A549 (cell line): ENCODE data around the gene CRB2. TPM values are rescaled to one million over a fixed set of nuclear protein-coding genes. Genes with fewer than 3 reads are reported as not detected.

Experiments
- ATAC-seq, 2 experiments: fragments of 200-7000 bp in 1 of 2; fragments of >200 bp in 1 of 2; cut with Nextera tagmentation in 1 of 2; cut with Tn5 transposase in 1 of 2; 3 replicates each; pipeline versions ENCODE4 v1.8.0 to v1.9.1; 2018 to 2020; ENCODE audit warnings: mild to moderate bottlenecking in 1 of 2, moderate library complexity in 1 of 2
- CTCF ChIA-PET: fragments of 300-600 bp; sonication (Branson Sonifier 250); formaldehyde crosslinking; extraction: SDS; loops from one replicate; lab custom pipeline; 2021; ENCODE audit warnings: antibody characterized with exemption, inconsistent platforms; lab: Yijun Ruan, JAX
- POLR2A ChIA-PET: fragments of 350-600 bp; formaldehyde crosslinking; extraction: SDS; loops from one replicate; lab custom pipeline; 2021; ENCODE audit warnings: antibody characterized with exemption, inconsistent platforms; lab: Yijun Ruan, JAX
- DNase-seq, 2 experiments: peaks; one replicate each; pipeline versions ENCODE4 v3.0.0 to v3.0.0-alpha.2; 2011 to 2016; ENCODE audit warnings: low read depth in 1 of 2, low spot score in 1 of 2
- FAIRE-seq: peaks from 2 replicates; lab custom pipeline; 2011; peaks lifted over from hg19 to GRCh38; lab: Jason Lieb, UNC
- H3K27ac ChIP-seq, 2 experiments: fragments of >200 bp; sonication (Bioruptor Twin); formaldehyde crosslinking; 3 replicates each; pipeline ENCODE4 v1.5.1; 2016 to 2017
- H3K4me1 ChIP-seq: fragments of >200 bp; sonication (Bioruptor Twin); formaldehyde crosslinking; 3 replicates; pipeline ENCODE4 v1.6.1; 2016
- H3K4me2 ChIP-seq: fragments of >200 bp; sonication (Bioruptor Twin); formaldehyde crosslinking; 3 replicates; pipeline ENCODE4 v1.6.1; 2016
- H3K4me3 ChIP-seq: fragments of >200 bp; sonication (Bioruptor Twin); formaldehyde crosslinking; 3 replicates; pipeline ENCODE4 v1.5.1; 2016
- H3K9me3 ChIP-seq: fragments of >200 bp; sonication (Bioruptor Twin); formaldehyde crosslinking; 3 replicates; pipeline ENCODE4 v1.6.1; 2016
- CHD2 ChIP-seq: fragments of 150-350 bp; IDR thresholded peaks from 2 replicates; pipeline ENCODE4 v1.6.1; 2014; ENCODE audit warnings: low read length; ENCODE audit not compliant: partially characterized antibody
- CHD4 ChIP-seq: fragments of 200-600 bp; sonication (generic); IDR thresholded peaks from 2 replicates; pipeline ENCODE4 v1.6.1; 2016; ENCODE audit warnings: antibody characterized with exemption, mild to moderate bottlenecking, borderline replicate concordance
- EHF ChIP-seq: fragments of 250-450 bp; sonication (Bioruptor Pico); IDR thresholded peaks from 2 replicates; pipeline ENCODE4 v1.5.0; 2020; ENCODE audit warnings: mild to moderate bottlenecking
- EHMT2 ChIP-seq: fragments of 200-600 bp; sonication (generic); IDR thresholded peaks from 2 replicates; pipeline ENCODE4 v1.6.1; 2016; ENCODE audit warnings: antibody characterized with exemption, low read depth, mild to moderate bottlenecking, moderate library complexity
- EP300 ChIP-seq, 2 experiments: fragments of >200 bp; sonication (Bioruptor Twin); formaldehyde crosslinking; IDR thresholded peaks; 2 replicates in 1 of 2; 3 replicates in 1 of 2; pipeline ENCODE4 v1.6.1; 2016 to 2017
- FOSB ChIP-seq: fragments of 250-450 bp; sonication (Bioruptor Pico); IDR thresholded peaks from 2 replicates; pipeline ENCODE4 v1.5.0; 2020; ENCODE audit warnings: mild to moderate bottlenecking, moderate library complexity
- FOSL2 ChIP-seq, 2 experiments: fragments of 450-650 bp in 1 of 2; fragments of >200 bp in 1 of 2; sonication (Bioruptor Twin) in 1 of 2; formaldehyde crosslinking; IDR thresholded peaks; 2 replicates each; pipeline versions ENCODE4 v1.5.0 to v1.6.1; 2016 to 2020; ENCODE audit warnings: mild to moderate bottlenecking in 1 of 2, moderate library complexity in 1 of 2
- GATA3 ChIP-seq: IDR thresholded peaks from 2 replicates; pipeline ENCODE4 v1.6.1; 2012; ENCODE audit warnings: borderline replicate concordance
- HOXB13 ChIP-seq: fragments of 250-450 bp; sonication (Bioruptor Pico); IDR thresholded peaks from 2 replicates; pipeline ENCODE4 v1.5.0; 2020; ENCODE audit warnings: low read depth, mild to moderate bottlenecking, moderate library complexity
- KDM1A ChIP-seq: fragments of 200-600 bp; sonication (generic); IDR thresholded peaks from 2 replicates; pipeline ENCODE4 v1.6.1; 2016; ENCODE audit warnings: low read depth, mild to moderate bottlenecking
- MAFK ChIP-seq: fragments of 450-650 bp; IDR thresholded peaks from 2 replicates; pipeline ENCODE4 v1.6.1; 2014; ENCODE audit not compliant: partially characterized antibody
- MYC ChIP-seq: IDR thresholded peaks from 2 replicates; pipeline ENCODE4 v1.6.1; 2012; ENCODE audit warnings: mild to moderate bottlenecking, inconsistent platforms, low read length, improper control_type of control experiment, borderline replicate concordance
- NPAS2 ChIP-seq: fragments of 250-450 bp; sonication (Bioruptor Pico); IDR thresholded peaks from 2 replicates; pipeline ENCODE4 v1.8.0; 2022; ENCODE audit warnings: mild to moderate bottlenecking, moderate library complexity, borderline replicate concordance
- NR3C1 ChIP-seq: fragments of >200 bp; sonication (Bioruptor Twin); formaldehyde crosslinking; IDR thresholded peaks from 3 replicates; pipeline ENCODE4 v1.6.1; 2017
- SMC3 ChIP-seq: fragments of >200 bp; sonication (Bioruptor Twin); formaldehyde crosslinking; IDR thresholded peaks from 3 replicates; pipeline ENCODE4 v1.6.1; 2018; ENCODE audit warnings: inconsistent platforms
- SREBF2 ChIP-seq: fragments of 450-650 bp; IDR thresholded peaks from 2 replicates; pipeline ENCODE4 v1.6.1; 2014; ENCODE audit warnings: mild to moderate bottlenecking, moderate library complexity
- TFCP2L1 ChIP-seq: fragments of 250-450 bp; sonication (Bioruptor Pico); IDR thresholded peaks from 2 replicates; pipeline ENCODE4 v1.5.0; 2021; ENCODE audit warnings: mild to moderate bottlenecking
- TP53 ChIP-seq: fragments of 250-450 bp; sonication (Bioruptor Pico); IDR thresholded peaks from 2 replicates; pipeline ENCODE4 v1.5.0; 2021; ENCODE audit warnings: mild to moderate bottlenecking, moderate library complexity
- USF2 ChIP-seq: fragments of 450-650 bp; IDR thresholded peaks from 2 replicates; pipeline ENCODE4 v1.6.1; 2014; ENCODE audit warnings: antibody characterized with exemption
- ZC3H11A ChIP-seq: fragments of 450-650 bp; IDR thresholded peaks from 2 replicates; pipeline ENCODE4 v1.6.1; 2014; ENCODE audit warnings: antibody characterized with exemption, mild to moderate bottlenecking
- ZNF302 ChIP-seq: fragments of 250-450 bp; sonication (Bioruptor Pico); IDR thresholded peaks from 2 replicates; pipeline ENCODE4 v1.9.0; 2021; ENCODE audit warnings: inconsistent platforms, mild to moderate bottlenecking, moderate library complexity
- ZSCAN20 ChIP-seq: fragments of 250-450 bp; sonication (Bioruptor Pico); IDR thresholded peaks from 2 replicates; pipeline ENCODE4 v1.8.0; 2022; ENCODE audit warnings: mild to moderate bottlenecking, moderate library complexity
- WGBS: methylation state at CpG from one replicate; pipeline ENCODE4 v1.1.6; 2017; ENCODE audit errors: missing lambda C conversion rate; 5-methylcytosine and 5-hydroxymethylcytosine counted together
- polyA plus RNA-seq, 4 experiments: library from polyadenylated mRNA; depleted of rRNA in 3 of 4; stranded (reverse); fragments of >200 nt; fragmentation: RNase III in 1 of 4; extraction: RNeasy Plus Mini Kit Qiagen cat#74134 plus additional on column Dnase treatment in 1 of 4; gene quantifications; 2 replicates in 3 of 4; 3 replicates in 1 of 4; pipeline ENCODE4 v1.2.3, GENCODE V29; 2011 to 2017

The CRB2 gene
- polyA plus RNA-seq, 2 of the 4 experiments (the other 2 are of a cell fraction), result 0.01 to 0.05 TPM

GRCh38 chr9:123345567-123345955 lies 10.4 kb upstream of the CRB2 start:
- FAIRE-seq (no peak), DNase-seq (no peak)
- Histone ChIP-seq H3K9me3 (no peaks in the 10 kb centered on the region), H3K4me3 (no peak overlapping the region), H3K4me2 (no peak overlapping the region), H3K27ac (no peak overlapping the region)
- 59% methylated on average over 6 of the region's 6 CpGs for WGBS
- POLR2A ChIA-PET, result no interaction called here
- no peak for TF ChIP-seq FOSB (CRISPR knock-in tag)
- no peak for TF ChIP-seq EHF (CRISPR knock-in tag)
- no peak for TF ChIP-seq TFCP2L1 (CRISPR knock-in tag)
- no peak for TF ChIP-seq HOXB13 (CRISPR knock-in tag)
- no peak for TF ChIP-seq SREBF2
- TF ChIP-seq ZC3H11A, result no peak
- TF ChIP-seq GATA3, result no peak
- no peak for TF ChIP-seq FOSL2 (IDR thresholded peaks at IDR 0.05)
- no peak for TF ChIP-seq FOSL2 (CRISPR knock-in tag; IDR thresholded peaks at IDR 0.05)
- TF ChIP-seq MAFK, result no peak
- TF ChIP-seq, all 56 proteins: peak for 0
- no peak for ATAC-seq
- CTCF ChIA-PET, result interaction anchor here (1.3 to 3.9 kb wide), 4 partner anchors 9 to 264 kb away, joined by 4 to 26 read pairs (median 16); no protein-coding TSS in a partner anchor
- H3K4me1 ChIP-seq, result no peaks in the 10 kb centered on the region; the same call in 2 of the 3 replicates

GRCh38 chr9:123346026-123346425 lies 10.0 kb upstream of the CRB2 start:
- DNase-seq (no peak), FAIRE-seq (no peak), ATAC-seq (no peak)
- no peaks in the 10 kb centered on the region for H3K9me3 ChIP-seq
- POLR2A ChIA-PET, result no interaction called here
- H3K4me1 ChIP-seq, result no peaks in the 10 kb centered on the region; the same call in 2 of the 3 replicates
- no peak overlapping the region for H3K4me3 ChIP-seq
- H3K27ac ChIP-seq, result no peak overlapping the region
- CTCF ChIA-PET, result interaction anchor here (0.8 to 3.9 kb wide), 4 partner anchors 8 to 264 kb away, joined by 3 to 26 read pairs (median 13); no protein-coding TSS in a partner anchor
- no peak overlapping the region for H3K4me2 ChIP-seq
- TF ChIP-seq NPAS2 (CRISPR knock-in tag) (no peak), NR3C1 (no peak), MYC (no peak), GATA3 (no peak), EP300 (IDR thresholded peaks at IDR 0.05) (no peak), TP53 (no peak), USF2 (no peak), ZSCAN20 (no peak), CHD2 (no peak), ZNF302 (no peak), KDM1A (no peak), HOXB13 (CRISPR knock-in tag) (no peak), SMC3 (no peak), CHD4 (no peak)
- 81% methylated on average over 8 of the region's 9 CpGs for WGBS

- CTCF ChIA-PET, result no interaction called here
- Histone ChIP-seq H3K9me3 (no peaks in the 10 kb centered on the region), H3K4me1 (no peaks in the 10 kb centered on the region; the same call in 2 of the 3 replicates), H3K27ac (no peak overlapping the region), H3K4me2 (no peak overlapping the region), H3K4me3 (no peak overlapping the region)
- DNase-seq (no peak), ATAC-seq (no peak), FAIRE-seq (no peak)
- POLR2A ChIA-PET, result no interaction called here
- WGBS, result 86% methylated on average over 3 of the region's 3 CpGs
- TF ChIP-seq EHMT2 (no peak), HOXB13 (CRISPR knock-in tag) (no peak)
Measured at GRCh38 chr9:123346826-123347225, 9.2 kb upstream of the CRB2 start.
